Measurements from ENCODE around the gene SCGB3A2.

- TF ChIP-seq EZH2 (IDR thresholded peaks at IDR 0.05) = no peak
- no peak for TF ChIP-seq POLR2AphosphoS5 (IDR thresholded peaks at IDR 0.05; ENCODE audit: borderline replicate concordance, low read depth, low read length)
- no peak for TF ChIP-seq FOXP2 (optimal IDR thresholded peaks at IDR 0.05; ENCODE audit: control extremely low read depth, extremely low read length, insufficient read depth)
Observed at GRCh38 chr5:147854894-147855773, 23.4 kb upstream of the SCGB3A2 start.

Measured in SK-N-MC (cell line).